ENCODE data around the gene PRKAG2. TPM values are rescaled to one million over a fixed set of nuclear protein-coding genes. Genes with fewer than 3 reads are reported as not detected.

Gene PRKAG2
- total and polyA plus RNA-seq, 4 donors = 3.6 to 25.1 (median 16.8) TPM

DNA sequence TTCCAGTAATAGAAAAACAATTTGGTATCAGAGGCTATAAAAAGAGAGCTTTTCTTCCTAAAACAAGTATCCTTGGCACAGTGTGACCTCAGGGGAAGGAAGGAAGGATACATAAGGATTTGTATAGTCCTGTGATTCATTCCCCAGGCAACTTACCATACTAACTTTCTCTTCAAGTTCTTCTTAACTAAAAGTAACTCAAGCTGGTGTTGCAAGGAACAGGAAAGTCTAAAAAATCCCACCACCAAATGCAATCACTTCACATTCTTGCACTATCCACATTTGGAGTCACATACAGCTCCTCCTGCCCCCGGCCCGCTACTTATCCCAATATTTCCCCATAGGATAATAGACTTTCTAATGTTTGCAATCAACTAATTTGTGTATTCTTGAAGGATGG is 84.8 kb downstream of the PRKAG2 start:
- Histone ChIP-seq H3K27ac (ENCODE audit: low read depth in 1 of 2, low read length in 2 of 2) (peak overlapping the region; percentile 90 to 92), H3K27me3 (ENCODE audit: control insufficient read depth in 4 of 4, insufficient read depth in 4 of 4, low read length in 3 of 4) (no peaks in the 10 kb centered on the region), H3K9ac (ENCODE audit: low read depth in 1 of 2, low read length in 2 of 2) (peak overlapping the region in 1 of 2 donors; percentile 55), H3K4me3 (ENCODE audit: low read depth in 1 of 3, low read length in 3 of 3) (no peak overlapping the region), H3K9me3 (ENCODE audit: control insufficient read depth in 4 of 4, low read length in 3 of 4) (no peaks in the 10 kb centered on the region), H3K36me3 (ENCODE audit: control insufficient read depth in 4 of 4, insufficient read depth in 3 of 4, low read depth in 1 of 4, low read length in 3 of 4) (no peaks in the 10 kb centered on the region), H3K4me1 (ENCODE audit: control insufficient read depth in 4 of 4, insufficient read depth in 4 of 4, low read length in 3 of 4) (peaks cover 12 to 70% (median 43%) of the 10 kb centered on the region in 4 donors)
- no peak for DNase-seq (ENCODE audit: low spot score)
- WGBS = 97% methylated on average over 2 of the region's 2 CpGs
- TF ChIP-seq, protein P1, sequence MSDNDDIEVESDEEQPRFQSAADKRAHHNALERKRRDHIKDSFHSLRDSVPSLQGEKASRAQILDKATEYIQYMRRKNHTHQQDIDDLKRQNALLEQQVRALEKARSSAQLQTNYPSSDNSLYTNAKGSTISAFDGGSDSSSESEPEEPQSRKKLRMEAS (IDR thresholded peaks at IDR 0.05) = no peak
- TF ChIP-seq FOXA1 (IDR thresholded peaks at IDR 0.05) = no peak
- TF ChIP-seq SP1 (IDR thresholded peaks at IDR 0.05) = no peak
- no peak for TF ChIP-seq EGR1 (IDR thresholded peaks at IDR 0.05; ENCODE audit: low read depth in 2 of 2)
- TF ChIP-seq, protein P2, sequence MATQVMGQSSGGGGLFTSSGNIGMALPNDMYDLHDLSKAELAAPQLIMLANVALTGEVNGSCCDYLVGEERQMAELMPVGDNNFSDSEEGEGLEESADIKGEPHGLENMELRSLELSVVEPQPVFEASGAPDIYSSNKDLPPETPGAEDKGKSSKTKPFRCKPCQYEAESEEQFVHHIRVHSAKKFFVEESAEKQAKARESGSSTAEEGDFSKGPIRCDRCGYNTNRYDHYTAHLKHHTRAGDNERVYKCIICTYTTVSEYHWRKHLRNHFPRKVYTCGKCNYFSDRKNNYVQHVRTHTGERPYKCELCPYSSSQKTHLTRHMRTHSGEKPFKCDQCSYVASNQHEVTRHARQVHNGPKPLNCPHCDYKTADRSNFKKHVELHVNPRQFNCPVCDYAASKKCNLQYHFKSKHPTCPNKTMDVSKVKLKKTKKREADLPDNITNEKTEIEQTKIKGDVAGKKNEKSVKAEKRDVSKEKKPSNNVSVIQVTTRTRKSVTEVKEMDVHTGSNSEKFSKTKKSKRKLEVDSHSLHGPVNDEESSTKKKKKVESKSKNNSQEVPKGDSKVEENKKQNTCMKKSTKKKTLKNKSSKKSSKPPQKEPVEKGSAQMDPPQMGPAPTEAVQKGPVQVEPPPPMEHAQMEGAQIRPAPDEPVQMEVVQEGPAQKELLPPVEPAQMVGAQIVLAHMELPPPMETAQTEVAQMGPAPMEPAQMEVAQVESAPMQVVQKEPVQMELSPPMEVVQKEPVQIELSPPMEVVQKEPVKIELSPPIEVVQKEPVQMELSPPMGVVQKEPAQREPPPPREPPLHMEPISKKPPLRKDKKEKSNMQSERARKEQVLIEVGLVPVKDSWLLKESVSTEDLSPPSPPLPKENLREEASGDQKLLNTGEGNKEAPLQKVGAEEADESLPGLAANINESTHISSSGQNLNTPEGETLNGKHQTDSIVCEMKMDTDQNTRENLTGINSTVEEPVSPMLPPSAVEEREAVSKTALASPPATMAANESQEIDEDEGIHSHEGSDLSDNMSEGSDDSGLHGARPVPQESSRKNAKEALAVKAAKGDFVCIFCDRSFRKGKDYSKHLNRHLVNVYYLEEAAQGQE (IDR thresholded peaks at IDR 0.05) = no peak
- TF ChIP-seq GABPA (IDR thresholded peaks at IDR 0.05 in 1 of 2, conservative IDR thresholded peaks at IDR 0.05 in 1 of 2) = no peak
- no peak for TF ChIP-seq JUND (IDR thresholded peaks at IDR 0.05)
- no peak for TF ChIP-seq HNF4G (IDR thresholded peaks at IDR 0.05)
- TF ChIP-seq, protein P3, sequence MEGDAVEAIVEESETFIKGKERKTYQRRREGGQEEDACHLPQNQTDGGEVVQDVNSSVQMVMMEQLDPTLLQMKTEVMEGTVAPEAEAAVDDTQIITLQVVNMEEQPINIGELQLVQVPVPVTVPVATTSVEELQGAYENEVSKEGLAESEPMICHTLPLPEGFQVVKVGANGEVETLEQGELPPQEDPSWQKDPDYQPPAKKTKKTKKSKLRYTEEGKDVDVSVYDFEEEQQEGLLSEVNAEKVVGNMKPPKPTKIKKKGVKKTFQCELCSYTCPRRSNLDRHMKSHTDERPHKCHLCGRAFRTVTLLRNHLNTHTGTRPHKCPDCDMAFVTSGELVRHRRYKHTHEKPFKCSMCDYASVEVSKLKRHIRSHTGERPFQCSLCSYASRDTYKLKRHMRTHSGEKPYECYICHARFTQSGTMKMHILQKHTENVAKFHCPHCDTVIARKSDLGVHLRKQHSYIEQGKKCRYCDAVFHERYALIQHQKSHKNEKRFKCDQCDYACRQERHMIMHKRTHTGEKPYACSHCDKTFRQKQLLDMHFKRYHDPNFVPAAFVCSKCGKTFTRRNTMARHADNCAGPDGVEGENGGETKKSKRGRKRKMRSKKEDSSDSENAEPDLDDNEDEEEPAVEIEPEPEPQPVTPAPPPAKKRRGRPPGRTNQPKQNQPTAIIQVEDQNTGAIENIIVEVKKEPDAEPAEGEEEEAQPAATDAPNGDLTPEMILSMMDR (IDR thresholded peaks at IDR 0.05; ENCODE audit: low read depth, low read length, missing input control) = no peak
- TF ChIP-seq, protein P4, sequence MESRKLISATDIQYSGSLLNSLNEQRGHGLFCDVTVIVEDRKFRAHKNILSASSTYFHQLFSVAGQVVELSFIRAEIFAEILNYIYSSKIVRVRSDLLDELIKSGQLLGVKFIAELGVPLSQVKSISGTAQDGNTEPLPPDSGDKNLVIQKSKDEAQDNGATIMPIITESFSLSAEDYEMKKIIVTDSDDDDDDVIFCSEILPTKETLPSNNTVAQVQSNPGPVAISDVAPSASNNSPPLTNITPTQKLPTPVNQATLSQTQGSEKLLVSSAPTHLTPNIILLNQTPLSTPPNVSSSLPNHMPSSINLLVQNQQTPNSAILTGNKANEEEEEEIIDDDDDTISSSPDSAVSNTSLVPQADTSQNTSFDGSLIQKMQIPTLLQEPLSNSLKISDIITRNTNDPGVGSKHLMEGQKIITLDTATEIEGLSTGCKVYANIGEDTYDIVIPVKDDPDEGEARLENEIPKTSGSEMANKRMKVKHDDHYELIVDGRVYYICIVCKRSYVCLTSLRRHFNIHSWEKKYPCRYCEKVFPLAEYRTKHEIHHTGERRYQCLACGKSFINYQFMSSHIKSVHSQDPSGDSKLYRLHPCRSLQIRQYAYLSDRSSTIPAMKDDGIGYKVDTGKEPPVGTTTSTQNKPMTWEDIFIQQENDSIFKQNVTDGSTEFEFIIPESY (IDR thresholded peaks at IDR 0.05) = no peak
- TF ChIP-seq RAD21 (IDR thresholded peaks at IDR 0.05) = no peak
- no peak for TF ChIP-seq FOXA2 (IDR thresholded peaks at IDR 0.05)
- TF ChIP-seq, protein P5, sequence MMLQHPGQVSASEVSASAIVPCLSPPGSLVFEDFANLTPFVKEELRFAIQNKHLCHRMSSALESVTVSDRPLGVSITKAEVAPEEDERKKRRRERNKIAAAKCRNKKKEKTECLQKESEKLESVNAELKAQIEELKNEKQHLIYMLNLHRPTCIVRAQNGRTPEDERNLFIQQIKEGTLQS (IDR thresholded peaks at IDR 0.05) = no peak
- TF ChIP-seq HNF4A (conservative IDR thresholded peaks at IDR 0.05) = no peak
- no peak for TF ChIP-seq RXRA (IDR thresholded peaks at IDR 0.05)
- TF ChIP-seq NR2F2 (IDR thresholded peaks at IDR 0.05) = no peak
